Trophoblast cell (in vitro differentiated cells and primary cell): Measurements from ENCODE around the gene EFNA5.

Source experiments
- DNase-seq, 2 donors: peaks; one replicate each; pipeline ENCODE4 v3.0.0-alpha.2; 2016
- H2AFZ ChIP-seq: 2 replicates; pipeline ENCODE4 v1.6.1; 2013; ENCODE audit warnings: low read length, moderate library complexity, mild to moderate bottlenecking; ENCODE audit not compliant: insufficient read depth, poor library complexity
- H2AK5ac ChIP-seq: 2 replicates; pipeline ENCODE4 v1.6.1; 2013; ENCODE audit warnings: mild to moderate bottlenecking, low read length
- H2BK120ac ChIP-seq: 2 replicates; pipeline ENCODE4 v1.6.1; 2013; ENCODE audit warnings: low read length, mild to moderate bottlenecking, moderate library complexity; ENCODE audit not compliant: insufficient read depth, poor library complexity
- H2BK12ac ChIP-seq: 2 replicates; pipeline ENCODE4 v1.6.1; 2013; ENCODE audit warnings: mild to moderate bottlenecking, low read length, moderate library complexity
- H2BK5ac ChIP-seq: 2 replicates; pipeline ENCODE4 v1.6.1; 2013; ENCODE audit warnings: low read length, low read depth, moderate library complexity, mild to moderate bottlenecking; ENCODE audit not compliant: poor library complexity
- H3K14ac ChIP-seq: 2 replicates; pipeline ENCODE4 v1.6.1; 2013; ENCODE audit warnings: mild to moderate bottlenecking, low read length
- H3K18ac ChIP-seq: 2 replicates; pipeline ENCODE4 v1.6.1; 2013; ENCODE audit warnings: mild to moderate bottlenecking, low read length
- H3K23ac ChIP-seq: 2 replicates; pipeline ENCODE4 v1.6.1; 2013; ENCODE audit warnings: low read length
- H3K27ac ChIP-seq: 2 replicates; pipeline ENCODE4 v1.5.1; 2013; ENCODE audit warnings: low read depth, mild to moderate bottlenecking, inconsistent platforms, low read length, moderate library complexity
- H3K27me3 ChIP-seq: 2 replicates; pipeline ENCODE4 v1.6.1; 2013; ENCODE audit warnings: inconsistent platforms, mild to moderate bottlenecking, low read length, moderate library complexity; ENCODE audit not compliant: insufficient read depth
- H3K36me3 ChIP-seq, 2 experiments: 1 replicate in 1 of 2; 2 replicates in 1 of 2; pipeline ENCODE4 v1.6.1; 2013; ENCODE audit warnings: low read length in 2 of 2, mild to moderate bottlenecking in 2 of 2, moderate library complexity in 1 of 2; ENCODE audit not compliant: insufficient read depth in 2 of 2, control insufficient read depth in 1 of 2
- H3K4ac ChIP-seq: 2 replicates; pipeline ENCODE4 v1.6.1; 2013; ENCODE audit warnings: low read depth, mild to moderate bottlenecking, low read length, moderate library complexity
- H3K4me1 ChIP-seq, 2 experiments: 1 replicate in 1 of 2; 2 replicates in 1 of 2; pipeline ENCODE4 v1.6.1; 2013; ENCODE audit warnings: low read length in 2 of 2, mild to moderate bottlenecking in 2 of 2, moderate library complexity in 1 of 2; ENCODE audit not compliant: insufficient read depth in 2 of 2, control insufficient read depth in 1 of 2
- H3K4me2 ChIP-seq: 2 replicates; pipeline ENCODE4 v1.6.1; 2013; ENCODE audit warnings: inconsistent platforms, mild to moderate bottlenecking, low read length, moderate library complexity
- H3K4me3 ChIP-seq: 2 replicates; pipeline ENCODE4 v1.5.1; 2013; ENCODE audit warnings: mild to moderate bottlenecking, low read depth, low read length, inconsistent platforms
- H3K79me1 ChIP-seq: one replicate; pipeline ENCODE4 v1.6.1; 2013; ENCODE audit warnings: low read length
- H3K79me2 ChIP-seq: 2 replicates; pipeline ENCODE4 v1.6.1; 2013; ENCODE audit warnings: low read length, mild to moderate bottlenecking; ENCODE audit not compliant: control insufficient read depth, insufficient read depth, poor library complexity
- H3K9ac ChIP-seq: 2 replicates; pipeline ENCODE4 v1.6.1; 2013; ENCODE audit warnings: mild to moderate bottlenecking, low read length
- H3K9me3 ChIP-seq: 2 replicates; pipeline ENCODE4 v1.6.1; 2013; ENCODE audit warnings: low read depth, mild to moderate bottlenecking, control low read depth, inconsistent platforms, low read length; ENCODE audit not compliant: insufficient read depth
- H4K12ac ChIP-seq: 2 replicates; pipeline ENCODE4 v1.6.1; 2013; ENCODE audit warnings: low read depth, mild to moderate bottlenecking, low read length, moderate library complexity
- H4K8ac ChIP-seq: 2 replicates; pipeline ENCODE4 v1.6.1; 2013; ENCODE audit warnings: low read depth, mild to moderate bottlenecking, low read length, moderate library complexity
- H4K91ac ChIP-seq: one replicate; pipeline ENCODE4 v1.6.1; 2013; ENCODE audit warnings: low read depth, mild to moderate bottlenecking, low read length, moderate library complexity
- WGBS: extraction: QIAGEN DNeasy Blood & Tissue Kit; methylation state at CpG from one replicate; pipeline ENCODE4 v1.1.7; 2013; ENCODE audit warnings: missing lambda C conversion rate; ENCODE audit not compliant: insufficient read length, insufficient coverage; ENCODE audit errors: extremely low coverage; 5-methylcytosine and 5-hydroxymethylcytosine counted together

EFNA5 gene

DNA sequence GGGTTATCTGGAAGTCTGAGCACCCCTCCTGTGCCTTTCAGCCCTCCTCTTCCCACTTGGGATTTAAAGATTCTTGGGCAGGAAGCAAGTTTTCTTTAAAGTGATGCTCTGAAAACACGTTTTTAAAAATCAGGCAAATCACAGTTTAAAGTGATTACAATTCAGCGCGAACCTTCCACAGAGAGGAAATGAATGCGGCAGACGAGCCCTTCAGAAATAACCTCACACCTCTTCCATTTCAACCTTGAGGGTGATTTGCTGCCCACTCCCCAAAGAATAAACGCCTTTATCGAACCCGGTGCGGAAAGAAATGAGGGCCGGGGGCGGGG is 2.3 kb upstream of the EFNA5 start:
- no peak for DNase-seq
- peak overlapping the region; percentile 68 for H2BK120ac ChIP-seq
- WGBS, result no CpG with 5 or more reads among the region's 11 CpGs
- H3K14ac ChIP-seq, result peak overlapping the region; percentile 36
- H3K23ac ChIP-seq, result no peak overlapping the region
- H3K9me3 ChIP-seq, result no peaks in the 10 kb centered on the region
- no peak overlapping the region for H2AK5ac ChIP-seq
- H4K8ac ChIP-seq, result peak overlapping the region; percentile 48
- peaks cover 8% of the 10 kb centered on the region for H3K79me2 ChIP-seq
- H2AFZ ChIP-seq, result peak overlapping the region; percentile 65
- H2BK12ac ChIP-seq, result peak overlapping the region; percentile 44
- H3K4me1 ChIP-seq, result peaks cover 0 to 2% of the 10 kb centered on the region in 2 experiments
- H3K9ac ChIP-seq, result peak overlapping the region; percentile 50
- H3K27me3 ChIP-seq, result no peaks in the 10 kb centered on the region
- H2BK5ac ChIP-seq, result peak overlapping the region; percentile 84
- H3K4me2 ChIP-seq, result peak overlapping the region; percentile 93
- peak overlapping the region; percentile 51 for H4K12ac ChIP-seq
- peak overlapping the region; percentile 63 for H3K27ac ChIP-seq
- H3K36me3 ChIP-seq, result no peaks in the 10 kb centered on the region
- peak overlapping the region; percentile 16 for H3K18ac ChIP-seq
- peak overlapping the region; percentile 91 for H4K91ac ChIP-seq
- peaks cover 24% of the 10 kb centered on the region for H3K79me1 ChIP-seq
- no peak overlapping the region for H3K4ac ChIP-seq
- H3K4me3 ChIP-seq, result peak overlapping the region; percentile 71

GRCh38 chr5:107672211-107673038 is 1.7 kb upstream of the EFNA5 start:
- H2AFZ ChIP-seq, result peak overlapping the region; percentile 53
- H3K9ac ChIP-seq, result peak overlapping the region; percentile 73
- DNase-seq, result peak; percentile 70 to 82
- H3K4me1 ChIP-seq, result peaks cover 0 to 2% of the 10 kb centered on the region in 2 experiments
- no peaks in the 10 kb centered on the region for H3K9me3 ChIP-seq
- no peak overlapping the region for H3K23ac ChIP-seq
- H4K12ac ChIP-seq, result peak overlapping the region; percentile 51
- H3K27ac ChIP-seq, result peak overlapping the region; percentile 89
- H2BK5ac ChIP-seq, result peak overlapping the region; percentile 85
- peak overlapping the region; percentile 44 for H2BK12ac ChIP-seq
- no peaks in the 10 kb centered on the region for H3K27me3 ChIP-seq
- peaks cover 24% of the 10 kb centered on the region for H3K79me1 ChIP-seq
- peak overlapping the region; percentile 91 for H4K91ac ChIP-seq
- H3K79me2 ChIP-seq, result peaks cover 8% of the 10 kb centered on the region
- peak overlapping the region; percentile 86 for H3K4me3 ChIP-seq
- WGBS, result no CpG with 5 or more reads among the region's 66 CpGs
- H3K36me3 ChIP-seq, result no peaks in the 10 kb centered on the region
- H3K14ac ChIP-seq, result peak overlapping the region; percentile 41
- H3K4ac ChIP-seq, result no peak overlapping the region
- H2BK120ac ChIP-seq, result peak overlapping the region; percentile 68
- H2AK5ac ChIP-seq, result no peak overlapping the region
- H3K4me2 ChIP-seq, result peak overlapping the region; percentile 93
- H4K8ac ChIP-seq, result peak overlapping the region; percentile 48
- peak overlapping the region; percentile 63 for H3K18ac ChIP-seq

- no peaks in the 10 kb centered on the region for H3K27me3 ChIP-seq
- peak overlapping the region; percentile 52 for H2BK12ac ChIP-seq
- peak overlapping the region; percentile 58 for H2AFZ ChIP-seq
- peak overlapping the region; percentile 36 for H3K9ac ChIP-seq
- DNase-seq, result peak; percentile 58 to 70
- H2AK5ac ChIP-seq, result no peak overlapping the region
- no peak overlapping the region for H3K4ac ChIP-seq
- peak overlapping the region; percentile 50 for H3K14ac ChIP-seq
- no peak overlapping the region for H3K23ac ChIP-seq
- H2BK120ac ChIP-seq, result peak overlapping the region; percentile 58
- H4K91ac ChIP-seq, result peak overlapping the region; percentile 45
- peak overlapping the region; percentile 89 for H3K4me2 ChIP-seq
- peaks cover 0 to 2% of the 10 kb centered on the region in 2 experiments for H3K4me1 ChIP-seq
- WGBS, result no CpG with 5 or more reads among the region's 20 CpGs
- peak overlapping the region; percentile 71 for H3K18ac ChIP-seq
- H3K4me3 ChIP-seq, result peak overlapping the region; percentile 86
- peak overlapping the region; percentile 69 for H4K8ac ChIP-seq
- no peak overlapping the region for H4K12ac ChIP-seq
- no peaks in the 10 kb centered on the region for H3K36me3 ChIP-seq
- no peaks in the 10 kb centered on the region for H3K9me3 ChIP-seq
- H3K79me1 ChIP-seq, result peaks cover 24% of the 10 kb centered on the region
- H3K79me2 ChIP-seq, result peaks cover 8% of the 10 kb centered on the region
- peak overlapping the region; percentile 47 for H2BK5ac ChIP-seq
- peak overlapping the region; percentile 89 for H3K27ac ChIP-seq
Observed at GRCh38 chr5:107671742-107672210, 1.0 kb upstream of the EFNA5 start.

GRCh38 chr5:107670087-107670931 is 428 bp downstream of the EFNA5 start:
- Histone ChIP-seq H3K4ac (peak overlapping the region; percentile 21), H3K9ac (peak overlapping the region; percentile 85), H3K36me3 (no peaks in the 10 kb centered on the region), H2BK12ac (peak overlapping the region; percentile 67), H3K27me3 (no peaks in the 10 kb centered on the region), H4K12ac (peak overlapping the region; percentile 38), H2AK5ac (no peak overlapping the region), H3K79me2 (peaks cover 8% of the 10 kb centered on the region), H3K9me3 (no peaks in the 10 kb centered on the region), H4K91ac (peak overlapping the region; percentile 28), H3K4me3 (peak overlapping the region; percentile 86), H2BK5ac (no peak overlapping the region), H3K79me1 (peaks cover 24% of the 10 kb centered on the region), H2BK120ac (peak overlapping the region; percentile 57), H4K8ac (peak overlapping the region; percentile 44), H3K4me2 (peak overlapping the region; percentile 89), H3K23ac (no peak overlapping the region), H3K14ac (peak overlapping the region; percentile 69), H2AFZ (no peak overlapping the region), H3K4me1 (peaks cover 0 to 2% of the 10 kb centered on the region in 2 experiments), H3K27ac (no peak overlapping the region), H3K18ac (peak overlapping the region; percentile 61)
- WGBS, result no CpG with 5 or more reads among the region's 77 CpGs
- DNase-seq, result peak in 1 of 2 donors; percentile 49
